Neuronal stem cell (in vitro differentiated cells): ENCODE data around the gene DDT.
"Not testable (repeated sequence)": the region's sequence is repeated elsewhere in the genome, so short reads cannot be mapped to it uniquely, and the experiment has no call there.

Experiments used
- DNase-seq: peaks from one replicate; pipeline ENCODE4 v3.0.0-alpha.2; 2013; ENCODE audit warnings: low spot score
- H2AFZ ChIP-seq: one replicate; pipeline ENCODE4 v1.6.1; 2013; ENCODE audit warnings: mild to moderate bottlenecking, low read length, inconsistent platforms
- H2AK5ac ChIP-seq: 2 replicates; pipeline ENCODE4 v1.6.1; 2013; ENCODE audit warnings: low read depth, mild to moderate bottlenecking, inconsistent platforms, low read length, moderate library complexity, mixed read lengths
- H2BK120ac ChIP-seq: 2 replicates; pipeline ENCODE4 v1.6.1; 2013; ENCODE audit warnings: low read depth, mild to moderate bottlenecking, inconsistent platforms, low read length, moderate library complexity, mixed read lengths
- H2BK12ac ChIP-seq: one replicate; pipeline ENCODE4 v1.6.1; 2013; ENCODE audit warnings: low read length, inconsistent platforms
- H2BK15ac ChIP-seq: 2 replicates; pipeline ENCODE4 v1.6.1; 2013; ENCODE audit warnings: mild to moderate bottlenecking, low read length, inconsistent platforms, mixed read lengths
- H2BK5ac ChIP-seq: one replicate; pipeline ENCODE4 v1.6.1; 2013; ENCODE audit warnings: inconsistent platforms, mild to moderate bottlenecking, low read length, moderate library complexity
- H3K14ac ChIP-seq: one replicate; pipeline ENCODE4 v1.6.1; 2013; ENCODE audit warnings: low read length, inconsistent platforms
- H3K18ac ChIP-seq: 2 replicates; pipeline ENCODE4 v1.6.1; 2013; ENCODE audit warnings: low read length, inconsistent platforms
- H3K23ac ChIP-seq: 2 replicates; pipeline ENCODE4 v1.6.1; 2013; ENCODE audit warnings: low read depth, mild to moderate bottlenecking, mixed read lengths, low read length, inconsistent platforms; ENCODE audit not compliant: poor library complexity
- H3K27ac ChIP-seq: replicated peaks from 3 replicates; pipeline ENCODE4 v1.5.1; 2013; ENCODE audit warnings: low read length, inconsistent platforms
- H3K27me3 ChIP-seq, 3 experiments: 2 replicates each; pipeline ENCODE4 v1.6.1; 2013; ENCODE audit warnings: low read length in 3 of 3, mild to moderate bottlenecking in 2 of 3, inconsistent platforms in 1 of 3, low read depth in 1 of 3, mixed read lengths in 1 of 3, moderate library complexity in 1 of 3; ENCODE audit not compliant: control insufficient read depth in 3 of 3, insufficient read depth in 3 of 3
- H3K36me3 ChIP-seq, 2 donors: replicated peaks in 1 of 2; 2 replicates each; pipeline ENCODE4 v1.6.1; 2013; ENCODE audit warnings: low read length in 2 of 2; ENCODE audit not compliant: control insufficient read depth in 2 of 2, insufficient read depth in 2 of 2
- H3K4ac ChIP-seq: 2 replicates; pipeline ENCODE4 v1.6.1; 2013; ENCODE audit warnings: inconsistent platforms, mild to moderate bottlenecking, low read length, moderate library complexity
- H3K4me1 ChIP-seq, 2 donors: 1 replicate in 1 of 2; 2 replicates in 1 of 2; pipeline ENCODE4 v1.6.1; 2013; ENCODE audit warnings: low read length in 2 of 2, low read depth in 1 of 2; ENCODE audit not compliant: control insufficient read depth in 2 of 2, insufficient read depth in 1 of 2
- H3K4me2 ChIP-seq: one replicate; pipeline ENCODE4 v1.6.1; 2013; ENCODE audit warnings: mild to moderate bottlenecking, low read length, inconsistent platforms; ENCODE audit not compliant: insufficient read depth, poor library complexity, severe bottlenecking
- H3K4me3 ChIP-seq, 2 donors: 2 replicates each; pipeline ENCODE4 v1.5.1; 2013; ENCODE audit warnings: low read length in 2 of 2, mild to moderate bottlenecking in 2 of 2, inconsistent platforms in 1 of 2, moderate library complexity in 1 of 2
- H3K79me1 ChIP-seq: one replicate; pipeline ENCODE4 v1.6.1; 2013; ENCODE audit warnings: low read depth, mild to moderate bottlenecking, inconsistent platforms, low read length, moderate library complexity
- H3K9ac ChIP-seq: one replicate; pipeline ENCODE4 v1.6.1; 2013; ENCODE audit warnings: mild to moderate bottlenecking, low read depth, low read length, inconsistent platforms; ENCODE audit not compliant: poor library complexity
- H3K9me3 ChIP-seq, 2 donors: replicated peaks in 1 of 2; 2 replicates each; pipeline versions ENCODE3 to v1.6.1; 2013; ENCODE audit warnings: low read length in 2 of 2, mild to moderate bottlenecking in 2 of 2, inconsistent platforms in 1 of 2, low read depth in 1 of 2, mixed read lengths in 1 of 2, moderate library complexity in 1 of 2; ENCODE audit not compliant: control insufficient read depth in 2 of 2, insufficient read depth in 1 of 2
- H4K8ac ChIP-seq: one replicate; pipeline ENCODE4 v1.6.1; 2013; ENCODE audit warnings: low read depth, mild to moderate bottlenecking, inconsistent platforms, low read length, moderate library complexity
- H4K91ac ChIP-seq: one replicate; pipeline ENCODE4 v1.6.1; 2013; ENCODE audit warnings: low read length, low read depth, mild to moderate bottlenecking, inconsistent platforms; ENCODE audit not compliant: poor library complexity
- WGBS, 2 donors: extraction: QIAGEN DNeasy Blood & Tissue Kit; methylation state at CpG; one replicate each; pipeline ENCODE4 v1.1.7; 2013; ENCODE audit warnings: missing lambda C conversion rate in 2 of 2, mixed read lengths in 1 of 2; ENCODE audit not compliant: insufficient read length in 2 of 2, insufficient replicate concordance in 1 of 2; ENCODE audit errors: extremely low coverage in 2 of 2; 5-methylcytosine and 5-hydroxymethylcytosine counted together

DDT gene

GRCh38 chr22:24001314-24001713, 27.1 kb upstream of the DDT start:
- H3K36me3 ChIP-seq = no peaks in the 10 kb centered on the region
- H2AK5ac ChIP-seq = no peak overlapping the region
- no peak overlapping the region for H3K14ac ChIP-seq
- H2BK5ac ChIP-seq = peak overlapping the region; percentile 48
- peak overlapping the region; percentile 83 for H3K18ac ChIP-seq
- peaks cover 4 to 5% of the 10 kb centered on the region in 2 donors for H3K4me1 ChIP-seq
- H3K23ac ChIP-seq = no peak overlapping the region
- H3K79me1 ChIP-seq = no peaks in the 10 kb centered on the region
- no peak overlapping the region for H3K9ac ChIP-seq
- peak overlapping the region; percentile 13 for H3K27ac ChIP-seq
- WGBS, 2 donors = no CpG with 5 or more reads among the region's 9 CpGs
- no peak overlapping the region for H3K4me3 ChIP-seq
- DNase-seq = no peak
- no peak overlapping the region for H2BK120ac ChIP-seq
- peaks cover 0 to 23% (median 0%) of the 10 kb centered on the region in 3 experiments for H3K27me3 ChIP-seq
- H4K91ac ChIP-seq = peak overlapping the region; percentile 76
- no peak overlapping the region for H2BK12ac ChIP-seq
- no peak overlapping the region for H3K4ac ChIP-seq
- no peaks in the 10 kb centered on the region for H3K9me3 ChIP-seq
- H3K4me2 ChIP-seq = no peak overlapping the region
- H2AFZ ChIP-seq = peak overlapping the region; percentile 74
- peak overlapping the region; percentile 4 for H4K8ac ChIP-seq
- H2BK15ac ChIP-seq = no peak overlapping the region

- H2BK15ac ChIP-seq, H3K9me3 ChIP-seq, H3K79me1 ChIP-seq, H2BK120ac ChIP-seq, H4K91ac ChIP-seq, H3K4me1 ChIP-seq, H3K23ac ChIP-seq, H2AFZ ChIP-seq, H3K18ac ChIP-seq, H3K9ac ChIP-seq, H2BK5ac ChIP-seq, H3K4ac ChIP-seq, H3K4me3 ChIP-seq, H3K36me3 ChIP-seq, H3K4me2 ChIP-seq, H3K14ac ChIP-seq, H2BK12ac ChIP-seq, H2AK5ac ChIP-seq, H3K27ac ChIP-seq, H4K8ac ChIP-seq, DNase-seq: not testable (repeated sequence)
- peaks cover 0 to 14% (median 0%) of the 10 kb centered on the region in 3 experiments for H3K27me3 ChIP-seq
- WGBS, 2 donors = no CpG with 5 or more reads among the region's 7 CpGs
Observed at GRCh38 chr22:23999779-24000178, 25.5 kb upstream of the DDT start.

DNA sequence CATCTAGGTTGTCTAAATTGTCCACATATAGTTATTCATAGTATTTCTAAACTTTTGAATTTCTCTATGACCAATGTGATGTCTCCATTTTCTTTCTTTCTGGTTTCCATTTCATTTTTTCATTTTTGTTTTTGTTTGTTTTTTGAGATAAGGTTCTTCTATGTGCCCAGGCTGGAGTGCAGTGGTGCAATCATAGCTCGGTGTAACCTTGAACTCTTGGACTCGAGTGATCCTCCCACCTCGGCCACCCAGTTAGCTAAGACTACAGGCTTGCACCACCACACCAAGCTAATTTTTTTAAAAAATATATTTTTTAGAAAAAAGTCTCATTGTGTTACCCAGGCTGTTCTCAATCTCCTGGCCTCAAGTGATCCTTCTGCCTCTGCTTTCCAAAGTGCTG, 22.9 kb upstream of the DDT start:
- no peak overlapping the region for H3K23ac ChIP-seq
- H2BK15ac ChIP-seq = no peak overlapping the region
- H2BK12ac ChIP-seq = no peak overlapping the region
- H3K36me3 ChIP-seq = no peaks in the 10 kb centered on the region
- H3K14ac ChIP-seq = no peak overlapping the region
- H3K4ac ChIP-seq = no peak overlapping the region
- no peak overlapping the region for H2BK5ac ChIP-seq
- peaks cover 0 to 4% of the 10 kb centered on the region in 2 donors for H3K4me1 ChIP-seq
- H4K91ac ChIP-seq = no peak overlapping the region
- no peaks in the 10 kb centered on the region for H3K9me3 ChIP-seq
- no peak overlapping the region for H2AK5ac ChIP-seq
- H3K18ac ChIP-seq = no peak overlapping the region
- no peak overlapping the region for H3K9ac ChIP-seq
- H2BK120ac ChIP-seq = no peak overlapping the region
- DNase-seq = no peak
- no peak overlapping the region for H3K4me3 ChIP-seq
- H3K4me2 ChIP-seq = no peak overlapping the region
- WGBS, 2 donors = no CpG with 5 or more reads among the region's 3 CpGs
- no peaks in the 10 kb centered on the region for H3K79me1 ChIP-seq
- no peak overlapping the region for H2AFZ ChIP-seq
- no peak overlapping the region for H4K8ac ChIP-seq
- no peaks in the 10 kb centered on the region for H3K27me3 ChIP-seq
- no peak overlapping the region for H3K27ac ChIP-seq

DNA sequence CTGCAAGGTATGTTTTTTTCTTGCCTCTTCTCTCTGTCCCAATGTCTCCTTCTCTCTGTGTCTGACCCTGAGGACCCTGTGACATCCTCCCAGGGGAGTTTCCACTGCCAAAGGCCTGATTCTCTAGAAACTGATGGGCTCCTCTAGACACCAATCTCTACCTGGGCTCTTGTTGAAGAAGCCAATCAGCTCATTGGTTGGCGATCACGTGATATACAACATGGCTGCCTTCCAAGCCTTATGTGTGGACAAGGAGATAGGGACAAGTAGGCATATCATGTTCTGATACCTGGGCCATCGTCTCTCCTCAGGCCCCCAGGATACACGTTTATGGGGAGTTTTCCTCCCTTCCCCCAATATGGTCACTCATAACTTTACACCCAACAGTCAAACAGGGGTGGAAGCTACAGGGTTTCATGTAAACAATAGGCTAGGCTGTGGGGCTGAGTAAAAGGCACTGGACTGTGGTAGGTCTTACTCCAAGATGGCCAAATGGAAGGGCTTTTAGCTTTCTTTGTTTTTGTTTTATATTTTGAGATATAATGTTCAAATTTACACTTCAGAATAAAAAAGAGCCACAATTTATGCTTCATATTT, 19.4 kb upstream of the DDT start:
- not testable (repeated sequence) for H3K36me3 ChIP-seq, H3K18ac ChIP-seq, H3K4me1 ChIP-seq, H3K27ac ChIP-seq, H2BK12ac ChIP-seq, H3K23ac ChIP-seq, H3K79me1 ChIP-seq, H3K9me3 ChIP-seq, H2BK15ac ChIP-seq, H3K4me2 ChIP-seq, H2AK5ac ChIP-seq, H4K8ac ChIP-seq, H3K9ac ChIP-seq, H2BK5ac ChIP-seq, H2BK120ac ChIP-seq, DNase-seq, H3K27me3 ChIP-seq, H3K14ac ChIP-seq, H4K91ac ChIP-seq, H3K4ac ChIP-seq, H3K4me3 ChIP-seq
- WGBS, 2 donors = no CpG with 5 or more reads among the region's 4 CpGs
- peak overlapping the region; percentile 71 for H2AFZ ChIP-seq
